Lower leg skin (tissue), 3 donors: ENCODE results near the gene KCNK4.

ENCODE experiments used
- POLR2A ChIP-seq, 2 donors: fragments of 450-650 bp; IDR thresholded peaks; one replicate each; pipeline ENCODE4 v1.6.1; 2016 to 2017; ENCODE audit warnings: antibody characterized with exemption in 2 of 2, mild to moderate bottlenecking in 1 of 2, moderate library complexity in 1 of 2
- TF ChIP-seq, protein P1 (sequence below), 3 donors: fragments of 450-650 bp; IDR thresholded peaks; one replicate each; pipeline ENCODE4 v1.5.1; 2016; ENCODE audit warnings: antibody characterized with exemption in 3 of 3, mild to moderate bottlenecking in 3 of 3, moderate library complexity in 2 of 3

- TF ChIP-seq, protein P1, sequence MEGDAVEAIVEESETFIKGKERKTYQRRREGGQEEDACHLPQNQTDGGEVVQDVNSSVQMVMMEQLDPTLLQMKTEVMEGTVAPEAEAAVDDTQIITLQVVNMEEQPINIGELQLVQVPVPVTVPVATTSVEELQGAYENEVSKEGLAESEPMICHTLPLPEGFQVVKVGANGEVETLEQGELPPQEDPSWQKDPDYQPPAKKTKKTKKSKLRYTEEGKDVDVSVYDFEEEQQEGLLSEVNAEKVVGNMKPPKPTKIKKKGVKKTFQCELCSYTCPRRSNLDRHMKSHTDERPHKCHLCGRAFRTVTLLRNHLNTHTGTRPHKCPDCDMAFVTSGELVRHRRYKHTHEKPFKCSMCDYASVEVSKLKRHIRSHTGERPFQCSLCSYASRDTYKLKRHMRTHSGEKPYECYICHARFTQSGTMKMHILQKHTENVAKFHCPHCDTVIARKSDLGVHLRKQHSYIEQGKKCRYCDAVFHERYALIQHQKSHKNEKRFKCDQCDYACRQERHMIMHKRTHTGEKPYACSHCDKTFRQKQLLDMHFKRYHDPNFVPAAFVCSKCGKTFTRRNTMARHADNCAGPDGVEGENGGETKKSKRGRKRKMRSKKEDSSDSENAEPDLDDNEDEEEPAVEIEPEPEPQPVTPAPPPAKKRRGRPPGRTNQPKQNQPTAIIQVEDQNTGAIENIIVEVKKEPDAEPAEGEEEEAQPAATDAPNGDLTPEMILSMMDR (IDR thresholded peaks at IDR 0.05) = no peak
- TF ChIP-seq POLR2A (IDR thresholded peaks at IDR 0.05) = no peak
These were observed 52.9 kb downstream of the KCNK4 start for GRCh38 chr11:64343767-64344559.
